ENCODE data around the gene MECR.

MECR gene

DNA sequence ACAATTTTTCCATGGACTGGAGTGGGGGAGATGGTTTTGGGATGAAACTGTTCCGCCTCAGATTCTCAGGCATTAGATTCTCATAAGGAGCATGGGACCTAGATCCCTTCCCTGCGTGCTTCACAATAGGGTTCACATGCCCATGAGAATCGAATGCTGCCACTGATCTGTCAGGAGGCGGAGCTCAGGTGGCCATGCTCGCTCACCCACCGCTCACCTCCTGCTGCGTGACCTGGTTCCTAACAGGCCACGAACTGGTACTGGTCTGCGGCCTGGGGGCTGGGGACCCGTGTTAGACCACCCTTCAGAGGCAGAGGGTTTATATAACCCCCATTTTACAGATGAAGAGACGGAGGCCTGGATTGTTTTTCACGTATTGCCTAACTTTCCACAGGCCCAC lies 32.7 kb downstream of the MECR start:
- DNase-seq = no peak

DNA sequence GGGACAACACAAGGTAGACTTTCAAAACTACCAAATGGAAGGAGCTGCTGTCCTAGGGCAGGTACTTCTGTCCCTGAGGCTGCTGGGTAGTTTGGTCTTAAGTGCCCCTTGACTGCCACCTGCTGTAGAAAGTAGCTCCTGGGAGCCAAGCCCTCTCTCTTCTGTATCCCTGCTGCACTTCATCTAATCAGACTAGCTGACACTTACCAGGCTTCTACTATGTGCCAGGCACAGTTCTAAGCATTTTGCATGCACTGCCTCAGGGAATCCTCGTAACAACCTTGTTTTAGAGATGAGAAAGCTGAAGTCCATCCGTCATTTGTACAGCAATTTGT lies 33.2 kb downstream of the MECR start:
- DNase-seq = peak; percentile 27 to 35

DNA sequence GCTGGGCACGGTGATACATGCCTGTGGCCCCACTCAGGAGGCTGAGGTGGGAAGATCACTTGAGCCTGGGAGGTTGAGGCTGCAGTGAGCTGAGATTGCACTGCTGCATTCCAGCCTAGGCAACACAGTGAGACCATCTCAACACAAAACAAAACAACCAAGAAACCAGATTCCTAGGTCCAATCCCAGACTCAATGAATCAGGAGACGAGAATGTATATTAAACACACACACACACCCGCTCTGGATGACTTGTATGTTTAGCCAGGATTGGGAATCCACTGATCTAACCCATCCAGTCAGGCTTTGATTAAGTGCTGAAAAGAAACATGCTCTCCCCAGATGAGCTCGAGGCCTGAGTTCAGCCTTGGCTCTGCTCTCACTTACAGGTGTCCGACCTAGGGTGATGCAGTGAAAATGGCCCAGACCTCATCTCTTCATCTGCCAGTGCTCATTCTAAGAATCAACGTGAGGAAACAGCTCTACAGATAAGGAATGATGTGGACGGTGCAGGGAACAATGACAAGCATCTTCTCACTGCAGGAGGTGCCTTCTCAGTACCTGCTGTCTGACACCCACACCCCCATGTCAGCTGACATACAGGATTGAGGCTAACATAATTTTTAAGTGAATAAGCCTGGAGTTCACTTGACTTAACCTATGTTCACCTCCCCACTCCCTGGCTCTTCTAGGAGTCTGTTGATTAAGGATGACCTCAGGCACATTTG lies 33.7 kb downstream of the MECR start:
- DNase-seq = no peak

DNA sequence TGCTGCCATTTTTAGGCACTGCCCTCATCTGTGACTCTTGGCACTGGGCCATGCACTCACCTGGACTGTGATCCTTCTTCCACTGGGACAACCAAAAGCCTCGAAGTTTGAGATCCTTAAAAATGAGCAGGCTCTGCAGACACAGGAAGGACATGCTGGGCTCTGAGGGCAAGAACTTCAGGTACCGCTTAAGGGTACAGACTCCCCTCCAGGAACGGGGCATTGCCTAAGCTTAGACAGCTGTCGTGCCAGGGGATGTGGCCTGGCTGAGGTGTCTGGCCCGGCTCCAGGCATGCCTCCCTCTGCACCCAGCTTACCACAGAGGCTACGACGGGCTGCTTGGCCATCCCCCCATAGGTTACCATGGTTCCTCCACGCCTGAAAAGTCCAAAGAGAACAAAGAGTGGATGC lies 34.8 kb downstream of the MECR start:
- DNase-seq = no peak

DNA sequence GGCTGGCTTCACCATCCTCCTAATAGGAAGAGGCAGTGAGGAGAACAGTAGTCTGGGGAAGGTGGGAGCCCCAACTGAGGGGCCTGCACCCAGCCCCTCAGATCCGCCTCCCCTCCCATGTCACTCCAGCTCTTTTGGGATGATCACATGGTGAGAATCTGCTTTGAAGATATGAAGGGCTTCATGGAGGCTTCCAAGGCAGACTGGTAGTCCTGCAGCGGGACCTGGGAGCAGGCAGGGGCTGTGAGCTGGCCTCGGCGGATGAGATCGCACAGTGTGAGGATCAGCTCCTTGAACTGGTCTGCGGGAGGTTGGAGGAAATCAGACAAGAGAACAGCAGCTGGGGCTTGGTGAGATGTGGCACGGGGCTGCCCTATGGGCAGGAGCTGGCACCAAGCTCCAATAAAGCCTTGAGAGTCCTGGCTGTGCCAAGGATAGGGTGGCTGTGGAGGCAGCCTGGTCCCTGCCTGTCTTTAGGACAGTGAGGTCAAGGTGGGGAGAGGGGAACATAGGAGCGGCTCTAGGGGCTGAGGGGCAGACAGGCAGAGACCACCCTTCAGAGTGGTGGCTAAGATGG lies 36.8 kb downstream of the MECR start:
- DNase-seq = no peak

DNA sequence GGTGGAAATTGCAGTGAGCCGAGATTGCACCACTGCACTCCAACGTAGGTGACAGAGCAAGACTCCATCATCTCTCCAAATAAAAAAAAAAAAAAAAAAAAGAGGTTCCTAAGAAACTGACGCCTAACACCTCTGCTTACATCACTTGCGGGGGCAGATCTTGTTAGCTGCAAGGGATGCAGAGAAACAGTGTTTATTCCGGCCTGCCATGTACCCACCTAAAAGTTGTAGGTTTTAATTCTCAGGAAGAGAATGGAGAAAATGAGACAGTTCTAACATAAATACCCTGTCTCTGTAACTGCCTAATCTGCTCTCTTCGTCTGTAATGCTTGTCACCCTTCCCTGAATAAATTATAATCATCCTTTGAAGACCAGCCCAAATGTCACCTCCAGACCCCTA lies 40.0 kb downstream of the MECR start:
- DNase-seq = no peak

DNA sequence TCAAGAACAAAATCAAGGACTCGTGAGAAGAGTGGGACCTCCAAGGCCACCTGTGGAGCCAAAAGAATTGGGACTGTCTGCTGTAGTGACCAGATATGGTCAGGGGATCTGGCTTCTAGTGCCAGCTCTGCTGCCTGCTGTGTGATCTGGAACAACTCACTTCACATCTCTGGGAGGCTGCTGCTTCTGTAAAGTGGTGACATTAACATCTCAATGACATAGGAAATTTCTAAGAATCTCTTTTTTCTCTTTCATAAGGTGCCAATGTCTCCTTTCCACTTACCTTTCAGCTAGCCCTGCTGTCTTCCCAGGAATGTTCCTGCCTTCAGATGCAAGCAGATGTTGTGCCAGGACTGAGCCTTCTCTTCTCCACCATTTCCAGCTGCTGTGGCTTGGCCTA lies 44.0 kb downstream of the MECR start:
- DNase-seq = no peak

DNA sequence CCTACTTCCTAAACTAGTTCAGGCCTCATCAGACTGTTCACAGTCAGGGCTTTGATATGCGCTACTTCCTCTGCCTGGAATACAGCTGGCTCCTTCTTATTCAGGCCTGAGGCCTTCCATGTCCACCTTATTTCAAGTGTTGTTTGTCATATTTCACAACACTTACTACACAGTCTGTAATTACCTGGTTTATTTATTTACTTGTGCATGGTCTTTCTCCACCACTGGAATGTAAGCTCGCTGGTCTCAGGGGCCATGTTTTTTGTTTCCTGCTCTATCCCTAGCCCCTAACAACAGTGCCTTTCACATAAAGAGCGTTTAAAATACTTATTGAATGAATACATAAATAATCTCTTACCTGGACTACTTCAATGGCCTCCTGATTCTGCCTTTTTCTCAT lies 44.5 kb downstream of the MECR start:
- DNase-seq = no peak

DNA sequence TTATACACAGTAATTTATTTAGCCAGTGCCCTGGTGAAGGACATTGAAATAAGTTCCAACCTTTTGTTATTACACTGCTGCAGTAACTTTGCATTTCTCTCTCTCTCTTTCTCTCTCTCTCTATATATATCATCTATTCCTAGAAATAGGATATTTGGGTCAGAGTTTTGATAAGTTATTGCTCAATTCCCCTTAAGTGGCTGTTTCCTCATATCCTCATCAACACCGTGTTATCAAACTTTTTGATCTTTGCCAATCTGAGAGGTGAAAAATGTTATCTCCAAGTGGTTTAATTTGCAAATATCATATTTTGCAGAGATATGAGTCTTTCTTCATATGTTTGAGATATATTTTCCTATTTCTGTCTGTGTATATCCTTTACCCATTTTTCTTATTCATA lies 47.4 kb downstream of the MECR start:
- no peak for DNase-seq

DNA sequence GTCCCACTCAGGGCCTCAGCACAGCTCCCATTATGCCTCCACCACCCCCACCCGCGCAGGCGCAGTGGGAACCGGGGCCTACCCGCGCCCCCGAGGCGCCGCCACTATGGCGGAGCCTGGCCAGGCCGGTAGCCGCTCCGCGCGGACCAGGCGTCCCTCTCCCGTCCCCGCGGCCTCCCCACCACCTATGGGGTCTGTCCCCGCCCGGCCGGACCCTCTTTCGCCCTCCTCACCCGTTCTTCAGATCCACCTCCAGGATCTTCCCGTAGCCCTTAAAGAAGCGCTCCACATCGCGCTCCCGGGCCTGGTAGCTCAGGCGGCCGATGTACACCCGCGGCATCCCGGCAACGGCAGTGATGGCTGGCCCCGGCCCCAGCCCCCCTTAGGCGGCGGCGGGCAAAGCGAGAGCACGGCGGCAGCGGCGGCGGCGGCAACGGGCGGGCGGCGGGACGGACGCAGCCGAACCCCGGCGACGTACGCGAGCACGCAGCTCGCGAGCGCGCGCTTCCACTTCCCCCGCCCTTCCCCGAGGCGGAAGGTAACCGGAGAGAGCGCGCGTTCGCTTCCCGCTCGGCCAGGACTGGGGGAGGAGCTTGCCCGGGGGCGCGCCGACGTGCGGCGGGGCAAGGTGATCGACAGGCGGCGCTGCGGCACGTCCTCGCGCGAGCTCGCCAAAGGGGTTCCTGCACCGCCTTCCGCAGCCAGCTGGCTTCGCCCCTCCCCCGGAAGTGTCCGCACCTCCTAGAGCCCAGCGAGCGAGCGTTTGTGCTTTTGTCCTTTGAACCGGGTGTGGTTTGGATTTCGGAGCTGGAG lies 49.1 kb downstream of the MECR start, which contains the start of gene SRSF4:
SRSF4 (minus strand) TSS at position 488 of the 813 bp plus-strand sequence; CDS start at position 340, 148 bp downstream.
- DNase-seq = peak; percentile 99 to 100

DNA sequence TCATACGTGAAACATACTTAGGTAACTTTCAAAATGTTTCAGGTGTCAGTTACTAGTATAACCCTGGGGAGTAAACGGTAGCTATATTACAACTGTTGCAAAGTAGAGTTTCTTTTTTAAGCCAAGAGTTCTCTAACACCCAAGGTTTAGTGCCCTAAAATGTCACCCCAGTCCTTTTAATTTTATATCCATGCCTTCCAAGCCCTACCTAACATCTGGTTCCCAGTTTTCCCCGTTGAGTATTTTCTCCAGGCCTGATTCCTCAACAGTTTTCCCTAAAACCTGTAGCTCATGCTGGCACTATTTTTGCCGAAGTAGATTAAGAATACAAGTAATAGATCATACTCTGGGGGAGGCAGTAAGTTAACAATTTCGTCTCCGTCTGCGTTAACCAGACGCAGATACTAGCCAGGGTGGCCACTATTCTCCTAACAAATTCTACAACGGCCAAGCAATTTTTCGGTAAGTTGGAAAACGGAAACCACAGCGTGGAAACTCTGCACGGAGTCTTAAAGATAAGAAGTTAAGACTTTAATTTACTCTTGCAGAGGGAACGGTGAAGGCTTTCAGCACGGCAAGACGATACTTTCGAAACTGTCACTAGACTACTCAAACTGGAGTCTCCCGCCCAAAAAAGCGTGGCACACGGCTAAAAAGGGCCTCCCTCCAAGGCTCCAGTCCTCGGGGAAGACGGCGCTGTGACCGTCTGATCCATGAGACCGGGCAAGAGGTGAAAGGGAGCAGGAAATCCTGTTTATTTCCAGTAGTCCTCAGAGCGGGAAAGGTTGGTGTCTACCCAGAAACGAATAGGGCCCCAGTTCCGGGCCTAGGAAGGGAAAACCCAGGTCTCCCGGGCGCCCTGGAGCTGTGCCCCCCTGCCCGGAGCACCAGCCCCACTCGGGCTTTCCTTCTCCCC lies 50.0 kb downstream of the MECR start:
- DNase-seq = no peak

DNA sequence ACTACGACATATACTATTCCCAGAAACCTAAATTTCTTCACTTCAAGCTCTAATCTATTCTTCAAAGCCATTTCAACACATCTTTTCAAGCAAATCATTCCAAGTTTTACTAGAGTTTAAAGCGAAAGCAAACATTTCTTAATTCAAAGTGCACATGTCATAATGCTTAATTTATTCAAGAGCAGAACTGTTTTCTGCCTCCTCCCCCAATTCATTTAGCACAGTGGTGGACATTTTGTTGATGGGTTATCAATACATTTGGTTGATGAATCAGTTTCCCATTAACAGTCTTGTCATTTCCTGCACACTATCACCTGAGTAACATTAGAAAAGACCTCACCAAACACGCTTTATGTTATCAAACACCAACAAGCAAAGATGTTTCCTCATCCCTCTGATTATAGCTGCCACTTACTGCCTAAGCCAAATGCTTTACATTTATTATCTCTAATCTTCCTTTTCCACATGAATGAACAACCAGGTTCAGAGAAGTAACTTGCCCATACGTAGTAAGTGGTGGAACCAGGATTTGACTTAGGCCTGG lies 51.0 kb downstream of the MECR start:
- DNase-seq = no peak

DNA sequence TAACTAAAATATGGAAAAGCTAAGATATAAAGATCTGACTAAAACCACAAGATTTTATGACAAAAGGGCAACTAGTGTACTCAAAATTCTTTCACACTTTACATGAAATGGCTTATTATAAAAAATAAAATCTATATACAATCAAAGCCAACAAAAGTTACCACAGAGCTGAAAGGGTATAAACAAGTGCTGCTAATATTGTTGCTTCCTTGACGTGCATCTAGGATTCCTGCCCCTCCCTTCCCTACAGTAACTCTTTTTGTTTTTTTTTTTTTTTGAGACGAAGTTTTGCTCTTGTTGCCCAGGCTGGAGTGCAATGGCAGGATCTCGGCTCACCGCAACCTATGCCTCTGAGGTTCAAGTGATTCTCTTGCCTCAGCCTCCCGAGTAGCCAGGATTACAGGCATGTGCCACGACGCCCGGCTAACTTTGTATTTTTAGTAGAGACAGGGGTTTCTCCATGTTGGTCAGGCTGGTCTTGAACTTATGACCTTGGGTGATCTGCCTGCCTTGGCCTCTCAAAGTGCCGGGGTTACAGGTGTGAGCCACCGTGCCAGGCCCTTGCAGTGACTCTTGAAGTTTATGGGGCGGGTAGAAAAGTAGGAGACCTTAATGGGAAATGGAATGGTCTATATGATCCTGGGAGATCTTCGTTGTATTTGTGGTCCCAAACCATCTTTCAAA lies 53.6 kb downstream of the MECR start:
- no peak for DNase-seq

DNA sequence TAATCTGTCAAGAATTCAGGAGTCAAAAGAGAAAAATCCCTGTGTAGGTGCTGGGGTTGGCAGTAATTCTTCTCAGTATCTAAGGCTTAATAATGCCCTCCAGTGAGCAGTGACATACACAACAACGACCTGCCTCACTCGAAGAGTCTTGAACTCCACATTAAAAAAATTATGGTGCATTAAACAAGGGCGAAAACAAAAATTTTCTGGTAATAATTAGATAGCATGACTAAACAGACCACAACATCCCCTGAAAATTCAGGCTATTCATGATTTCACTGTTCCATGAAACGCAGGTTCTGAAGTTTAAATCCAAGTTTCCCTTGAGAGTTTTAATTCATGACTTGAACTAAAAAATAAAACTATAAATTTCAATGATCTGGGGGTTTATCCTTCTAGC lies 54.2 kb downstream of the MECR start:
- DNase-seq = no peak

DNA sequence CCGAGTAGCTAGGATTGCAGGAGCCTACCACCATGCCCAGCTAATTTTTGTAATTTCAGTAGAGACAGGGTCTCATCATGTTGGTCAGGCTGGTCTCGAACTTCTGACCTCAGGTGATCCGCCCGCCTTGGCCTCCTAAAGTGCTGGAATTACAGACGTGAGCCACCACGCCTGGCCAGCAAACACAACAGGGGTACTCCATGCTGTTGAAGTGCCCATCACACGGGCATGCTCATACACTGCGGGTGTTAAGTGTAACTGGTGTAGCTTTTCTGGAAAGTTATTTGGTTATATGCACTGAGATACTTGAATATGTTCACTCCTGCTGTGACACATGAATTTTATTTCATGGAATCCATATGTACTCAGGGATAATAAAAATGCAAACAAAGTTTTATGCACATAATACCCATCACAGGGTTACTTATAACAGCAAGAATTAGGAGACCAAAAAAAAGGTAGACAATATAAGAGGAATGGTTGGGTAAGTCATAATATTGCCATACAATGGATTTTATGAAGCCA lies 58.3 kb downstream of the MECR start:
- DNase-seq = no peak

DNA sequence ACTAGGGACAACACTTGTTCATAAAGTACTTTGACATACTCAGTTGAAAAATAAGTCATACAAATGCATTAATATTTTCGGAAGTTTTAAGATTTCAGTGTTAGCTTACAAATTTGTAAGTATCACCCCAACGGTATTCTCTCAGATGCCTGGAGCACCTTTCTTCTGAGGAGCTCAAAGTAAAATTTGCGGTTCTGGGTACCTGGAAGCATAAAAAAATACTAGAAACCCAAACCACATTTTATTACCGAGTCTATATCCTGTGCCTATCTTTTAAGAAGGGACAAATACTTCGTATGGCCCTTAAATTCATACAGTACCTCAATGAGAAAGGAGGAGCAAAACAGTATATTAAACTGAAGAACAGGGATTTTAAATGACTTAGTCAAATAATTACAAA lies 59.2 kb downstream of the MECR start:
- no peak for DNase-seq

DNA sequence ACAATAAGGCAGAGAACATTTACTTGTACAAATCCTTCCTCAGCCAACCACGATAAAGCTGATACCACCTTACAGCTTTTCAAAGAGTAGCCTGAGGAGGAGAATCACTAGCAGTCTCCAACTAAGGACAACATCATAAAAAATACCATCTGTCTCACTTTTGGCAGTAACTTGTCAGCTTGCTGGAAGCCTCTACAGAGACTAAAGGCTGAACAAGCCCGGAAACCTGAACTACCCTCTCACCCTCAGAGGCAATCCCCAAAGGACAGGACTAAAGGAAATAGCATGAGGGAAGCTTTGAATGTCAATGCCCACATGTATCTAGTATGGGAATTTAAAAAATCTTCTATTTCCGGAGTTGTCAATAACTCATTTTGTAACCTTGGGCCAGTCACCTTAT lies 59.6 kb downstream of the MECR start:
- DNase-seq = no peak

DNA sequence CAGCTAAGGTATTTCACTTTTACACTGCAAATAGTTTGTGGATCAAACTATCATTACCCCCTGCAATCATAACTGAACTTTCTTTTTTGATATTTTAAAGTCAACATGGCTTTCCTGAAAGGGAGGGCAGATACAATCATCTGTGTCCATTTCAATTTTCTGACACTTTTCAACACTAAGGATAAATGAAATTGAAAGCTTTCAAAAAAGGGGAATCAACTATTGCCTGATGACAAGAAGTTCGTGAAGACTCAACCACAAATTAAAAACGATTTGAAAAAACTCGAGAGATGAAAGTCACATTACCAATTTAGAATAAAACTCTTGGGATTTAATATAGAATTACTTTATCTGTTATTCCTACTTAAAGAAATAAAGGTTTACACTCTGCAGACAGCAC lies 60.8 kb downstream of the MECR start:
- DNase-seq = no peak

DNA sequence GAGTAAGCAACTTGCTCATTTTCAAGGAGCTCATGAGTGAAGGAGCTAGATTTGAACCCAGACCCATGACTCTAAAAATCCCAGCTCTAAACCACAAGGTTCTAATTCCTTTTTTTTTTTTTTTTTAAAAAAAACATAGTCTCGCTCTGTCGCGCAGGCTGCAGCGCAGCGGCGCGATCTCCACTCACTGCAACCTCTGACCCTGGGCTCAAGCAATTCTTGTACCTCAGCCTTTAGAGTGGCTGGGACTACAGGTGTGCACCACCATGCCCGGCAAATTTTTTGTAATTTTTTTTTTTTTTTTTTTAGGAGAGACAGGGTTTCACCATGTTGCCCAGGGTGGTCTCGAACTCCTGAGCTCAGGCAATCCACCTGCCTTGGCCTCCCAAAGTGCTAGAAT lies 62.8 kb downstream of the MECR start:
- DNase-seq = peak in 1 of 2 experiments; percentile 3

DNA sequence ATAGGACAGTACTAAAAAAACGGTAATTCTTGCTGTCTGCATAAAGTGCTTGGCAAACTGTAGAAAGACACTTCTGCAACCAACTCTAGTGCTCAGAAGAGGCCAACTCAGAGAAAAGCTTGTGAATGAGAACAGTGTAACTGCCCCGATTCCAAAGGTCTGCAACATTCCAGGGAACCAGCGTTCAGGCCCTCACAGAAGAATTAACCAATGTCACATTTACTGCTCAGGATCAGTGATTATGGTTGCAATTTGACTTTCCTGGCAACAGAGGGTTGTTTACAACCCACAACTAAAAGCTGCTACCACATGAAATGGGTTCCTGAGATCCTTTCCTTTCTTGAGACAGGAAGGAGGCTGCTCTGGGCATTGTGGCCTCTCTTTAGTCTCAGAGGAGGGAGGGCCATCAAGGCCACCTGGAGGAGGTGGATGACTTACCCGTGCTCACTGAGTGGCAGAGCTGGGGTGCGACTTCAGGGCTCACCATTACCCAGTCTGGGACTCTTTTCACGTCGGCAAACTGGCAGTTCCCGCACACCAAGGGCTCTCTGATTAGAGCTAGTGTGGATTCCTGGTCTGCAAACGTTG lies 64.3 kb downstream of the MECR start:
- DNase-seq = peak; percentile 17

DNA sequence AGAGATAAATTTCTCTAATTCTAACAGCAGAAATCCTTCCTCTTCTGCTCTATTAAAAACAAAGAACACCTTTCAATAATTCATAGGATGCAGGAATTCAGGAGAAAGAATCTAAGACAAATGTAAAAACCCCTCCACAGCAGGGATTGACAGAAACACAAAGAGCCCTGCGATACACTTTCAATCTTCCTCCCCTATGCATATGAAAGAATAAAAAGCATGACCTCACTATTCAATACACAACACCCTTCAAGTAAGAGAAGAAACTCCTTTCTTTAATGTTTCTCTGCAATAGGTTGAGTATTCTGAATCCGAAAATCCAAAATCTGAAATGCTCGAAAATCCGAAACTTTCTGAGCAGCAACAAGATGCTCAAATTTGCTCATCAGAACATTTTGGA lies 66.1 kb downstream of the MECR start:
- no peak for DNase-seq

Measured in activated T-cell treated with anti-CD3 and anti-CD28 coated beads, Interleukin-2, amount 50 U/mL, for 48 hours (primary cell).